ENCODE measurements around the gene FOXP1. TPM values are rescaled to one million over a fixed set of nuclear protein-coding genes. Genes with fewer than 3 reads are reported as not detected.

Gene FOXP1
- total RNA-seq, 2 donors from 2014 or later, result 377 to 395 TPM

DNA sequence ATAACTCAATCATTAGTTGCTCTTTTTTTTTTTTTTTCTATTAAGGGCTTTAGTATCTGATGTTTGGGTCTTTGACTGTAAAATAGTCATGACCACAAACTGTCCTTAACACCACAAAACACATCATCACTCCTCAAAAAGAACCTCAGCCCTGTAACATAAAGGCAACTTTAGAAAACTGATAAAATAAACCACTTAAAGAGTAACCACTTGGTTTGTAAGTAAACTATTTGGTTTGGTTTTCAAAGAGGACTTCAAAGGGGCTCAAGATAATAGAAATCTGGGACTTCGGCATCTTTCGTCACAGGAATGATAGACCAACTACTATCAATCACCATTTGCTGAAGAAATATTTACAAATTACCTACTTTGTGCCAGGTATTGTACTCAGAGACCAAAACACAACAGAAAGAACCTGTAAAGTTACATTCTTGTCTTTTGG, 167.8 kb downstream of the FOXP1 start:
- ATAC-seq (peak; percentile 77), DNase-seq (no peak)
- no peaks in the 10 kb centered on the region for H3K9me3 ChIP-seq (ENCODE audit: control insufficient read depth, low read length, poor library complexity, severe bottlenecking)
- Mint-ChIP-seq H3K4me1 (peaks cover 38% of the 10 kb centered on the region), H3K27me3 (no peaks in the 10 kb centered on the region), H3K27ac (peak overlapping the region; percentile 97), H3K36me3 (ENCODE audit: low read depth) (peaks cover 4% of the 10 kb centered on the region), H3K4me3 (peak overlapping the region; percentile 77)

DNA sequence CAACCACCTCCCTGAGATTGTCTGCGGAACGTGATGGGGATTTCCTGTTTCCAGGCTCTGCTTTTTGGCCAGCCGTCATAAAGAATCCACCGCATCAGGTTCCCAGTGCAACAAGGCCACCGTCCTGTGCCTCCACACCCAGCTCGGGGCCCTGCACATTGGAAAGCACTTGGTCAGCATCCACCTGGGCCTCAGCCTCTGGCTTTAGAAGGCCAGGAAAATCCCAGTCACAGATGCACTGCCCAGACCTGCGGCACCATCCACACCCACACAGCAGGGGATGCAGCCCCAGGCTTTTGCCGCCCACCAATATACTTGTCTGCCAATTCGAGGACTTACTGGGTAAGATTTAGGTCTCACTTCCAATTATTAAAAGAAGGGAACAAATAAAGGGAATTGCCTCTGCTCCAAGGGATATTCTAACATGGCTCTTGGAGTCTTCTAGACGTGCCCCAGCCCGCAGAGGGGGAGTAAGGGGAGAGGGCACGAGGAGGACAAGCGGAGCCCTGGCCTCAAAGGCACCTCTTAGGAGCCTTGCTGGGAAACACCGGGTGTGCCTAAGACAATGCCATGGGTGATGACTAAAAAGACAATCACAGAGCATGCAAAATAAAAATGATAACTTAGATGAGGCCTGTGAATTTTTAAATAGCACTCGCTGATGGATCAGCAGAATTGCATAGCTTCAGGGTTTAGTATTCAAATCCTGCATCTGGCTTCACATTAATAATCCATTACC, 169.2 kb downstream of the FOXP1 start:
- peaks cover 38% of the 10 kb centered on the region for H3K4me1 Mint-ChIP-seq

DNA sequence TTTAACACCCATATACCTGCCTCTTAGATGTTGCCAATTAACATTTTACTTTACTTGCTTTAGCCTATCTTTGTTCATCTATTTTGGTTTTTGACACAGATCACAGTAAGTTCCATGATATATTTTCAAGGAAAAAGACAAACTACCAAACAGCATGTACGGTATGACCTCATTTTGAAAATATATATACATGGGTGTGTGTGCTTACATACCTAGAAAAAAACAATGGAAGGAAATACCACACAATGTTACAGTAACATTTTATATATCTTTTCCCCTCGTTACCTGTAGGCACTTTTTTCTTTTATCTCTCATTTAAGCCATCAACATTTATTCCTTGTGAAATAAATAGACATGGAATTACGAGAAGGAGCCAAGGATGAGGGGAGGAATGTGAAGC, 170.0 kb downstream of the FOXP1 start:
- no peak overlapping the region for H3K4me3 Mint-ChIP-seq
- H3K9me3 ChIP-seq (ENCODE audit: control insufficient read depth, low read length, poor library complexity, severe bottlenecking), result no peaks in the 10 kb centered on the region
- peaks cover 4% of the 10 kb centered on the region for H3K36me3 Mint-ChIP-seq (ENCODE audit: low read depth)
- peaks cover 41% of the 10 kb centered on the region for H3K4me1 Mint-ChIP-seq
- H3K27me3 Mint-ChIP-seq, result no peaks in the 10 kb centered on the region
- ATAC-seq (no peak), DNase-seq (no peak)
- peak overlapping the region; percentile 64 for H3K27ac Mint-ChIP-seq

More for the DNA sequence above, 169.2 kb downstream of the FOXP1 start:
- Mint-ChIP-seq H3K36me3 (ENCODE audit: low read depth) (peaks cover 4% of the 10 kb centered on the region), H3K4me3 (peak overlapping the region; percentile 7), H3K27me3 (no peaks in the 10 kb centered on the region), H3K27ac (peak overlapping the region; percentile 64)
- DNase-seq (no peak), ATAC-seq (no peak)
- no peaks in the 10 kb centered on the region for H3K9me3 ChIP-seq (ENCODE audit: control insufficient read depth, low read length, poor library complexity, severe bottlenecking)

DNA sequence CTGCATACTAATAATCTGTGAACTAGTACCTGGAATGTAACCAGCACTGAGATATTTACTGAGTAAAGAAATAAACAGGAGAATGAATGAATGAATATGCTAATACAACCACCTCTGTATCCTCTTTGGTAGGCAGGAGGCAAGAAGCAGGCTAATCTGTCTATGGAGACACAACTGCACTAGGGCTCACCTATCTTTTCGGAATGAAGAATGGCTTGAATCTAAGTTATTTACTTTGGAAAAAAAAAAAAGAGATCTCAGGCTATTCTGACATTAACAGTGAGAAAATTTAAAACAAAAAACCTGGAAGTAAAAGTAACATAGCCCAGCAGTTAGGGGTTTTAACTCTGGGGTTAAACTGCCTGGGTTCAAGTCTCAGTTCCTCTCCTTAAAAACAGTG, 174.2 kb downstream of the FOXP1 start:
- peaks cover 4% of the 10 kb centered on the region for H3K36me3 Mint-ChIP-seq (ENCODE audit: low read depth)
- H3K27ac Mint-ChIP-seq, result peak overlapping the region; percentile 34
- H3K4me3 Mint-ChIP-seq, result no peak overlapping the region
- DNase-seq, result no peak
- ATAC-seq, result no peak
- H3K4me1 Mint-ChIP-seq, result peaks cover 32% of the 10 kb centered on the region
- no peaks in the 10 kb centered on the region for H3K9me3 ChIP-seq (ENCODE audit: control insufficient read depth, low read length, poor library complexity, severe bottlenecking)
- H3K27me3 Mint-ChIP-seq, result no peaks in the 10 kb centered on the region

DNA sequence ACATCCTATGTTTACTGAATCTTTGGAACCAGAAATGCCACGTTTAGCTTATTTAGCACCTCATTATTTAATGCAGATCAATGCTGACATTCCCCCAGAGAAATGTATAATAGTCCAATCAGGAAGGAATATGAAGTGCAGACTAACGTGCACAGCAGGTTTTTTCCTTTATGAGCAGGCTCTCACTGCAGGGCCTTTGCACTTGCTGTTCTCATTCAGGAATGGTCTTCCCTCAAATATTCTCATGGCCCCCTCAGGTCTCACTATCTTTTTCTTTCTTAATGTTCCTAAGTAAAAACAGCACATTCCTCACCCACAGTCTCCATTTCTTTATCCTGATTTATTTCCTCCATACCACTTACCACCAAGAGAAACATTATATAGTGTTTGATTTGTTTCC, 174.6 kb downstream of the FOXP1 start:
- Mint-ChIP-seq H3K36me3 (ENCODE audit: low read depth) (peaks cover 4% of the 10 kb centered on the region), H3K27ac (no peak overlapping the region), H3K4me1 (peaks cover 32% of the 10 kb centered on the region), H3K4me3 (no peak overlapping the region), H3K27me3 (no peaks in the 10 kb centered on the region)
- DNase-seq (no peak), ATAC-seq (no peak)
- no peaks in the 10 kb centered on the region for H3K9me3 ChIP-seq (ENCODE audit: control insufficient read depth, low read length, poor library complexity, severe bottlenecking)

DNA sequence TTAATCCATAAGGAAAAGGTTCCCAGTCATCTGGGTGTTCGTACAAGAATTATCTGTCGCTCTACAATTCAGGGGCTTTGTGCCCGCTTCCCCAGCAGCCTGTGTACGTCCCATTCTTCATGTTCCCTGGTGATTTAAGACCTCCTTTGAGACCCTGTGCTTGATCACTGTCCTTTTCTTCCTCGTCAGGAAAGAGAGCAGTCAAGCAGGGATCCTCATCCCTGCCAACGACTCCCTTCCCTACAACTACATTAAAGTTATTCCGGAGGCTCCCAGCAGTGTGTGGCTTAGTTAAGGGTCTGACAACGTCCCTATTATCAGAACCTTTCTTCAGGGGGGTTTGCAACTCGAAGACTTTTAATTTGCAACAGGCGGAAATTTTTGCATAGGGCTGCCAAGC, 175.7 kb downstream of the FOXP1 start:
- no peaks in the 10 kb centered on the region for H3K9me3 ChIP-seq (ENCODE audit: control insufficient read depth, low read length, poor library complexity, severe bottlenecking)
- DNase-seq, result no peak
- Mint-ChIP-seq H3K27ac (no peak overlapping the region), H3K27me3 (no peaks in the 10 kb centered on the region), H3K4me3 (peak overlapping the region; percentile 73), H3K4me1 (peaks cover 30% of the 10 kb centered on the region), H3K36me3 (ENCODE audit: low read depth) (no peaks in the 10 kb centered on the region)
- ATAC-seq, result no peak

DNA sequence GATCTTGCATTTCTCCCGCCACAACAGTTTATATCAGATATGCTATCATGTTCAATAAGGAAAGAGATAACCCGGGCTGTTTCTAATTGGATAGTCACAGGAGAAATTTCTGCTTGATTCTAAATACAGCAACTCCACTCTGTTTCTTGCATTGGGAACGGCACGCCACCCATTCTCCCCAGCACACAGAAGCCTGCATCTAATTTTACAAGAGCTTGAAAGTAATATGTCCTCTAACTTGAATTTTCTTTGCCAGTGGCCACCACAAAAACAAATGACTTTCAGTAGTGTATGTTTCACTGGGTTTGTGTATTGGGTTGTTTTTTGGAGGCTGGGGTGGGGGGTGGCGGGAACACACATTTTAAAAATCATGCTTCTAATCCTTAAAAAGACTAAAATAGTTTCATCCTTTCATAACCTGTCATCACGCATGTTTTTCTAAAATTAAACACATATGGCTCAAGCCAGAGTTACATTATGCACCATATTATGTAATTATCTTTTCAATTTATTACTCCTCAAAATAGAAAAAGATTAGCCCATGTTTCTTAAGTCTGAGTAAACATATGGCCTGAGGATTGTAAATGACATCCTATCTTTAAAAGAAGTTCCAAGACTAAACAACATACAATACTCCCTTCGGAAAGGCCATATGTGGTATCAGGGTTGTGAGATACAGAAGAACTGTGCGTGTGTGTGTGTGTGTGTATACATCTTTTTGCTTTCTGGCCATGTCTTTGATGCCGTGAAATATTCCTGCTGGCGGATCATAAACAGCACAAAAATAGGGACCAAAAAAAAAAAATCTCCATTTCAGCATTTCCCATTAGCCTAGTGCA, 176.3 kb downstream of the FOXP1 start:
- Mint-ChIP-seq H3K4me3 (peak overlapping the region; percentile 73), H3K36me3 (ENCODE audit: low read depth) (no peaks in the 10 kb centered on the region), H3K27ac (no peak overlapping the region), H3K4me1 (peaks cover 32% of the 10 kb centered on the region), H3K27me3 (no peaks in the 10 kb centered on the region)
- no peak for ATAC-seq
- H3K9me3 ChIP-seq (ENCODE audit: control insufficient read depth, low read length, poor library complexity, severe bottlenecking), result no peaks in the 10 kb centered on the region
- no peak for DNase-seq

DNA sequence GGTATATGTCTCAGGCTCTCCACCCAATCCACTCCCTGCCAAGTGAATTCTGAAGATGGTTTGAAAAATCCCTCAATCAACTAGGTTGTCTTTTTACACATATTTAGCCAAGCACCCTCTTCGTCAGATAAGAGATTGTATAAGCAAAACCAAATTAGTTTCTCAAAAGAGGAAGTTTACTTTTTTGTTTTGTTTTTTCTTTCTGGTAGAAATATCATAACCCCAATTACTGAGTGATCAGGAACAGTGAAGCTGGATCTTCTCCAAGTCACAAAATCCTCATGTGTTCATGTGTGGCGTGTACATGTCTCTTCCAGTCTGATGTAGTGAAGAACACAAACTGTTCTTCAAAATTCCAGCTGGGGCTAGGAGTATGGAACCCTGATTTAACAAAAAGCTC, 180.6 kb downstream of the FOXP1 start:
- H3K9me3 ChIP-seq (ENCODE audit: control insufficient read depth, low read length, poor library complexity, severe bottlenecking), result no peaks in the 10 kb centered on the region
- Mint-ChIP-seq H3K36me3 (ENCODE audit: low read depth) (peaks cover 3% of the 10 kb centered on the region), H3K27me3 (no peaks in the 10 kb centered on the region), H3K4me3 (no peak overlapping the region), H3K27ac (peak overlapping the region; percentile 60), H3K4me1 (peaks cover 44% of the 10 kb centered on the region)
- no peak for DNase-seq
- ATAC-seq, result no peak

DNA sequence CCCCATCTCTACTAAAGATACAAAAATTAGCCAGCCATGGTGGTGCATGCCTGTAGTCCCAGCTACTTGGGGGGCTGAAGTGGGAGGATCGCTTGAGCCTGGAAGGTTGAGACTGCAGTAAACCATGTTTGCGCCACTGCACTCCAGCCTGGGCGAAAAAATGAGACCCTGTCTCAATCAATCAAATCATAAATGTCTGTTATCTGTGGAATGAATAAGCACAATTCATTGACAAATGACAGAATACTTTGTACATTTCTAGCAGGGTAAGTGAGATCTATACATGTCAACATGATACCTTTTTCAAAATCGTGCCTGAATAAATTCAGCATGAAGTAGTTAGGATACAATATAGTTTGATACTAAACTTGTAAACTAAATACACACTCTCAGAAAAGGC, 181.2 kb downstream of the FOXP1 start:
- DNase-seq (no peak), ATAC-seq (no peak)
- Mint-ChIP-seq H3K4me1 (peaks cover 44% of the 10 kb centered on the region), H3K4me3 (no peak overlapping the region), H3K36me3 (ENCODE audit: low read depth) (peaks cover 3% of the 10 kb centered on the region), H3K27me3 (no peaks in the 10 kb centered on the region), H3K27ac (peak overlapping the region; percentile 60)
- no peaks in the 10 kb centered on the region for H3K9me3 ChIP-seq (ENCODE audit: control insufficient read depth, low read length, poor library complexity, severe bottlenecking)

DNA sequence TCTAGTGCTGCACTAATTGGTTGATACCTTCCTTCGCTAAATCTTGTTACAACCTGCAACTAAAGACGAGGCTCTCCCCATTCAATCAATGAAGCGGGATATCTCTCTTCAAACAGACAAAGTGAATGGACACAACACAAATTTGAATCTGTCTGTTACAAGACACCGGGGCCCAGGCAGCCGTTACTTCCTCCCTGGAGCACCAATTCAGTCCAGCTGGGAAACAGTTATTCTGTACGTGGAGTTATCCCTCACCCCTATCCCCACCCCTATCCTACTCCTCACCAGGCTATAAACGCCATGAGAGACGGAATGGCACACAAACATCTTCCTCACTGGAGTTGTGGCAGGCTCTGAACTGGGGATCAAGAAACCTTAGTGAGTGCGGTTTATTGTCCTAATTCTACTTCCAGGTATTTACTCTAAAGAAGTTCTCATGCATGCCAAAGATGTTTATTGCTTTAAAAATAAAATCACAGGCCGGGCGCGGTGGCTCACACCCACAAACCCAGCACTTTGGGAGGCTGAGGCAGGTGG, 181.8 kb downstream of the FOXP1 start:
- no peaks in the 10 kb centered on the region for H3K9me3 ChIP-seq (ENCODE audit: control insufficient read depth, low read length, poor library complexity, severe bottlenecking)
- ATAC-seq, result no peak
- DNase-seq, result no peak
- Mint-ChIP-seq H3K4me3 (no peak overlapping the region), H3K4me1 (peaks cover 45% of the 10 kb centered on the region), H3K36me3 (ENCODE audit: low read depth) (peaks cover 3% of the 10 kb centered on the region), H3K27ac (peak overlapping the region; percentile 60), H3K27me3 (no peaks in the 10 kb centered on the region)

DNA sequence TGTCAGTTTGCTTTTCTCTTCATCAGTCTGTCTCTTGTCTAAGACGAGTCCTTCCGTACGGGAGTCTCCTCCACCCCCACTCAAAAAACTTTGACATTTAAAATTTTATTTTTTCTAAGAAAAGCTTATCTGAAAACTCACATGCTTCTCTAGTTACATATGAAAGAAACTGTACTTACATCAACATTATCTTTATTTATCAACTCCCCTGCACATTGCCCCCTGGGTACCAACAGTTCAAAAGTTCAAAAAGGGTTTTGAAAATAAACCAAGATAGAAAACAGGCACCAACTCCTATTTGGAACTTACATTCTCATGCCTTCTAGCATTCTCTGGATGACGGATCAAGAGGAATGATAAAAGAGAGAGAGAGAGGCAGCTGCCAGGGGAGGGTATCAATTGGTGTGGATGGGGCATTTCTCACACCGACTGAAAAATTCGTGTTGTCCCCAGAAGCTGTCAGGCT, 182.5 kb downstream of the FOXP1 start:
- H3K4me3 Mint-ChIP-seq, result no peak overlapping the region
- H3K36me3 Mint-ChIP-seq (ENCODE audit: low read depth), result peaks cover 3% of the 10 kb centered on the region

DNA sequence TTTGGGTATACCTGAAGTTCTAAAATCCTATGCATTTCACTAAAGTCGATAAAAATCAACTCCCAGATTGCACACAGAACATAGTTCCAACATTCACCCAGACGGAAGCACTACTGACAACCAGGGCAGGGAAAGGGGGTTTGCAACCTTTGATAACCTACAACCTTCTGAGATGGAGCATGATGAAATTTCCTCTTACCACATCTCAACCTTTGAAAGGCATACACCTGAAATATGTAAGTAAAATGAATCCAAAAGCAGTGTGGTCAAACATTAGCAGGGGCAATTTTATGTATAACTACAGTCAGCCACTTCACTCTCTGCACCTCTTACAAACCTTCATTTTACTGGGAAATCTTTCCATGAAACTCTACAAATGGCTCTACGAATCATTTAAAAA, 184.1 kb downstream of the FOXP1 start:
- DNase-seq (no peak), ATAC-seq (no peak)
- Mint-ChIP-seq H3K36me3 (ENCODE audit: low read depth) (peaks cover 8% of the 10 kb centered on the region), H3K4me1 (peaks cover 49% of the 10 kb centered on the region), H3K27ac (peak overlapping the region; percentile 94), H3K27me3 (no peaks in the 10 kb centered on the region), H3K4me3 (no peak overlapping the region)
- no peaks in the 10 kb centered on the region for H3K9me3 ChIP-seq (ENCODE audit: control insufficient read depth, low read length, poor library complexity, severe bottlenecking)

More for the DNA sequence above, 182.5 kb downstream of the FOXP1 start:
- Mint-ChIP-seq H3K27ac (peak overlapping the region; percentile 60), H3K4me1 (peaks cover 43% of the 10 kb centered on the region), H3K27me3 (no peaks in the 10 kb centered on the region)
- DNase-seq, result no peak
- no peak for ATAC-seq
- no peaks in the 10 kb centered on the region for H3K9me3 ChIP-seq (ENCODE audit: control insufficient read depth, low read length, poor library complexity, severe bottlenecking)

DNA sequence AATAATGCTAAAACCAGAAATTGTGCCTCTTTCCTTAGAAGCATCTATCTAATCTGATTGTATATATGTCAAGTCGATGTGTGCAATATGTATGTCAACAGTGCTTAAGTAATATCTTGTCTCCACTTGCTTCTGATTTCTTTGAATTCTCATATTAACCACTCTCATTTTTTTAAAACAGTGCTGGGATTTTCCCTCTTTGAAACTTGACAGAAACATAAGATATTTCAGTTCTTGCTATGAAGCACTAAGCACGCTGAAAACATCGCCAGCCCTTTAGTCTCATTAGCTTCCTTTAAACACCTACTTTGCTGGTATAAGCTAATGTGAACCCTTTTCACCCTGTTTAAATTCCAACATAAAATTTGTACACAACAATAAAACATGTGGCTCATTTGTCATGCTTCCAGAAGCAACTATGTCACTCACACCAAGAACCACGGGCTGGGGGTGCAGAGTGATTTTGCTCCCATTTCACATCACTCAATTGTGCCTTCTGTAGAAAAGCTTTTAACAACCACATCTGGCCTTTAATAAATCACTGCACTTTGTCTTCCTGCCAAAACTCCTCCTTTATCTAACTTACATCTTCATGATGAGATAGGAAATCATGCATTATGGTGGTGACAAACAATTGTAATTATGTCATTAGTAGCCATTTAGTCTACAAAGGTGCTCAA, 185.2 kb downstream of the FOXP1 start:
- ATAC-seq, result peak; percentile 80
- Mint-ChIP-seq H3K27ac (peak overlapping the region; percentile 94), H3K27me3 (no peaks in the 10 kb centered on the region), H3K4me3 (peak overlapping the region; percentile 78), H3K4me1 (peaks cover 50% of the 10 kb centered on the region), H3K36me3 (ENCODE audit: low read depth) (peaks cover 8% of the 10 kb centered on the region)
- no peaks in the 10 kb centered on the region for H3K9me3 ChIP-seq (ENCODE audit: control insufficient read depth, low read length, poor library complexity, severe bottlenecking)
- DNase-seq, result no peak
